HCT116 (cell line): Measurements from ENCODE around the gene OTOP2.

Experiments
- CTCF ChIP-seq, 3 experiments: fragments of 200-600 bp in 1 of 3; sonication (generic) in 1 of 3; IDR thresholded peaks in 2 of 3; conservative IDR thresholded peaks in 1 of 3; 2 replicates each; pipeline ENCODE4 v1.5.1; 2012 to 2017; ENCODE audit warnings: low read depth in 2 of 3, low read length in 2 of 3, antibody characterized with exemption in 1 of 3, borderline replicate concordance in 1 of 3, control low read depth in 1 of 3, mild to moderate bottlenecking in 1 of 3, mixed read lengths in 1 of 3, mixed run types in 1 of 3, moderate library complexity in 1 of 3; ENCODE audit not compliant: insufficient read depth in 1 of 3
- EZH2 ChIP-seq: fragments of 200-600 bp; sonication (generic); IDR thresholded peaks from 2 replicates; pipeline ENCODE4 v1.6.1; 2017; ENCODE audit warnings: antibody characterized with exemption, mixed run types
- POLR2A ChIP-seq: IDR thresholded peaks from 2 replicates; pipeline ENCODE4 v1.7.0; 2011; ENCODE audit warnings: borderline replicate concordance; ENCODE audit not compliant: insufficient read depth, insufficient read length; ENCODE audit errors: extremely low read depth
- RAD21 ChIP-seq: IDR thresholded peaks from 2 replicates; pipeline ENCODE4 v1.6.1; 2012; ENCODE audit warnings: low read depth, mild to moderate bottlenecking
- REST ChIP-seq: IDR thresholded peaks from 2 replicates; pipeline ENCODE4 v1.6.1; 2012; ENCODE audit warnings: low read depth

GRCh38 chr17:74964988-74965622 lies 41.0 kb downstream of the OTOP2 start:
- TF ChIP-seq EZH2 (no peak), CTCF (IDR thresholded peaks at IDR 0.05 in 2 of 3, conservative IDR thresholded peaks at IDR 0.05 in 1 of 3; ENCODE audit: borderline replicate concordance in 1 of 3, insufficient read depth in 1 of 3, low read depth in 2 of 3, low read length in 2 of 3) (no peak), POLR2A (no peak), REST (no peak), RAD21 (no peak)
